OCI-LY3 (cell line): ENCODE results near the gene LHPP.

Experiments
- EZH2phosphoT487 ChIP-seq: fragments of 200-600 bp; shearing (Covaris generic); IDR thresholded peaks from 2 replicates; pipeline ENCODE4 v1.6.1; 2018; ENCODE audit warnings: antibody characterized with exemption, mixed run types, low read depth
- TF ChIP-seq, protein P1 (sequence below): fragments of 200-600, 300-600 bp; sonication (generic); IDR thresholded peaks from 2 replicates; pipeline ENCODE4 v1.5.1; 2014; ENCODE audit warnings: antibody characterized with exemption, low read length, low read depth

DNA sequence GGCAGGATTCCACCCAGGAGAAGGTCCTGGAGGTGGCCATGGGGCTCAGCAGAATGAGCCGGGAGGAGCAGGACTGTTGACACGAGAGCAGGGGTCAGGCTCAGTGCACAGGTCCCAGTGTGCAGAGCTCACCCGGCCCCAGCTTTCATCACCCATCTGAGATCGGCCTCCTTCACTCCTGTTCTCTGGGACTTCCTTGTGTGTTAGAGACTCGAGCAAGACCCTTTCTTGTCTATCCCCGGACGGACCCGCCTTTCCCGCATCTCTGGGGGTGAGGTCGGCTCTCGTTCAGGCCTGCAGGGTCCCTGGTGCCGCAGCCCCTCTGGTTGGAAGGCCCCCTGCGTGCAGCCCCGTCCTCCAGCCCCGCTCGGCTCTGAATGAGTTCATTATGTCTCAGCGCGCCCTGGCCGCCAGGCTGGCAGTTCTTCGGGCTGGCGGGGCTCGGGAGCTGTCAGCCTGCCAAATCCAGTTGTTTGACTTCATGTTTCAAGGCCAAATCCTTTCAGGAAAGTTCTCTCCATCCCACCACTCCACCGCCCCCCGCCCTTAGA is 127.9 kb downstream of the LHPP start:
- TF ChIP-seq, protein P1, sequence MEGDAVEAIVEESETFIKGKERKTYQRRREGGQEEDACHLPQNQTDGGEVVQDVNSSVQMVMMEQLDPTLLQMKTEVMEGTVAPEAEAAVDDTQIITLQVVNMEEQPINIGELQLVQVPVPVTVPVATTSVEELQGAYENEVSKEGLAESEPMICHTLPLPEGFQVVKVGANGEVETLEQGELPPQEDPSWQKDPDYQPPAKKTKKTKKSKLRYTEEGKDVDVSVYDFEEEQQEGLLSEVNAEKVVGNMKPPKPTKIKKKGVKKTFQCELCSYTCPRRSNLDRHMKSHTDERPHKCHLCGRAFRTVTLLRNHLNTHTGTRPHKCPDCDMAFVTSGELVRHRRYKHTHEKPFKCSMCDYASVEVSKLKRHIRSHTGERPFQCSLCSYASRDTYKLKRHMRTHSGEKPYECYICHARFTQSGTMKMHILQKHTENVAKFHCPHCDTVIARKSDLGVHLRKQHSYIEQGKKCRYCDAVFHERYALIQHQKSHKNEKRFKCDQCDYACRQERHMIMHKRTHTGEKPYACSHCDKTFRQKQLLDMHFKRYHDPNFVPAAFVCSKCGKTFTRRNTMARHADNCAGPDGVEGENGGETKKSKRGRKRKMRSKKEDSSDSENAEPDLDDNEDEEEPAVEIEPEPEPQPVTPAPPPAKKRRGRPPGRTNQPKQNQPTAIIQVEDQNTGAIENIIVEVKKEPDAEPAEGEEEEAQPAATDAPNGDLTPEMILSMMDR: no peak
- no peak for TF ChIP-seq EZH2phosphoT487
